K562 (cell line): ENCODE data around the gene ENO3. TPM values are rescaled to one million over a fixed set of nuclear protein-coding genes. Genes with fewer than 3 reads are reported as not detected.

Source experiments
- ARID2 ChIP-seq: fragments of 450-650 bp; IDR thresholded peaks from 2 replicates; pipeline ENCODE4 v1.6.1; 2017; ENCODE audit warnings: antibody characterized with exemption, mild to moderate bottlenecking
- ATF7 ChIP-seq: fragments of 450-650 bp; IDR thresholded peaks from 2 replicates; pipeline ENCODE4 v1.7.1; 2014; ENCODE audit warnings: mild to moderate bottlenecking, moderate library complexity
- C11orf30 ChIP-seq: fragments of 450-650 bp; IDR thresholded peaks from 2 replicates; pipeline ENCODE4 v1.6.1; 2016; ENCODE audit warnings: low read depth, mild to moderate bottlenecking
- CBX3 ChIP-seq, 2 experiments: IDR thresholded peaks; 1 replicate in 1 of 2; 2 replicates in 1 of 2; pipeline ENCODE4 v1.6.1; 2012; ENCODE audit warnings: inconsistent platforms in 2 of 2, low read length in 2 of 2, borderline replicate concordance in 1 of 2, control low read depth in 1 of 2
- CCNT2 ChIP-seq: IDR thresholded peaks from 2 replicates; pipeline ENCODE4 v1.6.1; 2011; ENCODE audit warnings: borderline replicate concordance, low read depth, mild to moderate bottlenecking, moderate library complexity, mixed read lengths, low read length; ENCODE audit not compliant: insufficient read length; ENCODE audit errors: extremely low read depth
- CTBP1 ChIP-seq: fragments of 450-650 bp; IDR thresholded peaks from 2 replicates; pipeline ENCODE4 v1.6.1; 2016; ENCODE audit warnings: borderline replicate concordance
- FOXP1 ChIP-seq: sonication (generic); formaldehyde crosslinking; IDR thresholded peaks from 2 replicates; pipeline ENCODE4 v1.8.0; 2022; ENCODE audit warnings: mild to moderate bottlenecking, missing genetic modification reagents
- HCFC1 ChIP-seq: IDR thresholded peaks from 2 replicates; pipeline ENCODE4 v1.6.1; 2012; ENCODE audit warnings: low read depth, low read length, improper control_type of control experiment
- JUN ChIP-seq, 2 experiments: sonication (generic) in 1 of 2; formaldehyde crosslinking in 1 of 2; IDR thresholded peaks; 2 replicates each; pipeline versions ENCODE4 v1.6.1 to v1.8.0; 2012 to 2022; ENCODE audit warnings: borderline replicate concordance in 2 of 2, mild to moderate bottlenecking in 2 of 2, improper control_type of control experiment in 1 of 2, low read depth in 1 of 2, low read length in 1 of 2, missing genetic modification reagents in 1 of 2
- KDM2B ChIP-seq: fragments of 250-450 bp; sonication (Bioruptor Pico); IDR thresholded peaks from 2 replicates; pipeline ENCODE4 v1.8.0; 2021; ENCODE audit warnings: mild to moderate bottlenecking, moderate library complexity
- MAFK ChIP-seq: IDR thresholded peaks from 2 replicates; pipeline ENCODE4 v1.6.1; 2011; ENCODE audit warnings: low read length, improper control_type of control experiment
- MCM5 ChIP-seq: fragments of 450-650 bp; IDR thresholded peaks from 2 replicates; pipeline ENCODE4 v1.6.1; 2016; ENCODE audit warnings: low read depth
- MIER1 ChIP-seq: fragments of 450-650 bp; IDR thresholded peaks from 2 replicates; pipeline ENCODE4 v1.6.1; 2016; ENCODE audit warnings: antibody characterized with exemption, mild to moderate bottlenecking, low read depth
- MYC ChIP-seq, 2 experiments: fragments of 250-450 bp in 1 of 2; sonication (Bioruptor Pico) in 1 of 2; IDR thresholded peaks; 2 replicates each; pipeline versions ENCODE4 v1.5.1 to v1.6.1; 2012 to 2021; ENCODE audit warnings: low read depth in 2 of 2, borderline replicate concordance in 1 of 2, improper control_type of control experiment in 1 of 2, low read length in 1 of 2, mild to moderate bottlenecking in 1 of 2, moderate library complexity in 1 of 2
- SLC30A9 ChIP-seq: fragments of 250-450 bp; sonication (Bioruptor Pico); IDR thresholded peaks from 2 replicates; pipeline ENCODE4 v1.8.0; 2022; ENCODE audit warnings: mild to moderate bottlenecking, moderate library complexity
- SRSF9 ChIP-seq: fragments of 200-400 bp; formaldehyde crosslinking; IDR thresholded peaks from 2 replicates; pipeline ENCODE4 v1.6.1; 2017; ENCODE audit warnings: low read depth, low read length, borderline replicate concordance
- TEAD4 ChIP-seq, 2 experiments: sonication (generic) in 1 of 2; formaldehyde crosslinking in 1 of 2; IDR thresholded peaks; 2 replicates each; pipeline versions ENCODE4 v1.6.1 to v1.8.0; 2012 to 2022; ENCODE audit warnings: borderline replicate concordance in 1 of 2, inconsistent platforms in 1 of 2, low read length in 1 of 2, mild to moderate bottlenecking in 1 of 2, missing genetic modification reagents in 1 of 2
- THAP12 ChIP-seq: fragments of 250-450 bp; sonication (Bioruptor Pico); IDR thresholded peaks from 2 replicates; pipeline ENCODE4 v1.9.0; 2021; ENCODE audit warnings: mild to moderate bottlenecking, inconsistent platforms
- ZBTB1 ChIP-seq: sonication (generic); formaldehyde crosslinking; IDR thresholded peaks from 2 replicates; pipeline ENCODE4 v1.8.1; 2023; ENCODE audit warnings: missing genetic modification reagents, low read depth, mild to moderate bottlenecking, borderline replicate concordance
- ZBTB7A ChIP-seq: IDR thresholded peaks from 2 replicates; pipeline ENCODE4 v1.6.1; 2011; ENCODE audit warnings: low read depth, mild to moderate bottlenecking, low read length, moderate library complexity, borderline replicate concordance; ENCODE audit not compliant: control insufficient read depth
- ZBTB9 ChIP-seq: fragments of 450-650 bp; formaldehyde crosslinking; IDR thresholded peaks from 2 replicates; pipeline ENCODE4 v1.4.0; 2020; ENCODE audit warnings: mild to moderate bottlenecking, moderate library complexity
- ZNF232 ChIP-seq: sonication (generic); formaldehyde crosslinking; IDR thresholded peaks from 2 replicates; pipeline ENCODE4 v1.8.0; 2022; ENCODE audit warnings: mild to moderate bottlenecking, missing genetic modification reagents
- ZNF431 ChIP-seq: sonication (generic); formaldehyde crosslinking; IDR thresholded peaks from 2 replicates; pipeline ENCODE4 v1.8.0; 2022; ENCODE audit warnings: mild to moderate bottlenecking, missing genetic modification reagents
- polyA plus RNA-seq, 8 experiments: library from polyadenylated mRNA; depleted of rRNA in 4 of 8; stranded (reverse) in 5 of 8; unstranded in 3 of 8; fragments of >200 nt; fragmentation: Nextera tagmentation in 2 of 8; fragmentation: Illumina TruSeq in 1 of 8; extraction: Ambion mirVana in 2 of 8; extraction: Trizol in 1 of 8; gene quantifications; 2 replicates each; pipeline versions ENCODE4 v1.2.1 to v1.2.3, GENCODE V29; 2011 to 2014; ENCODE audit warnings: inconsistent platforms in 1 of 8, missing spikeins in 1 of 8
- total RNA-seq, 7 experiments: library from RNA; depleted of rRNA in 6 of 7; stranded (reverse); fragments of >200 nt in 6 of 7; fragmentation: Illumina TruSeq in 2 of 7; extraction: Trizol in 2 of 7; gene quantifications; 2 replicates each; pipeline versions ENCODE4 v1.2.1 to v1.2.3, GENCODE V29; 2011 to 2021; ENCODE audit warnings: low replicate concordance in 1 of 7

The ENO3 gene
- total and polyA plus RNA-seq, 9 of the 15 experiments (the other 6 are each of a cell fraction or from before 2014, with no cell fraction given): 5.7 to 17.2 (median 9.9) TPM

GRCh38 chr17:4986951-4987766, 36.2 kb downstream of the ENO3 start, which contains the start of gene CAMTA2 (continued):
- TF ChIP-seq THAP12 (CRISPR knock-in tag) (peak; percentile 98), HCFC1 (peak; percentile 79), CCNT2 (peak; percentile 79), ZNF232 (CRISPR knock-in tag) (0 out of 2 replicates have a peak, but pooled peaks have one; percentile 36), MCM5 (no peak), CTBP1 (peak; percentile 86), JUN (IDR thresholded peaks at IDR 0.05; ENCODE audit: borderline replicate concordance, low read depth, low read length) (no peak), JUN (CRISPR knock-in tag; IDR thresholded peaks at IDR 0.05; ENCODE audit: borderline replicate concordance) (peak; percentile 69; the same call in 1 of the 2 replicates), MAFK (no peak), MIER1 (no peak), ZNF431 (CRISPR knock-in tag) (0 out of 2 replicates have a peak, but pooled peaks have one; percentile 64), C11orf30 (peak; percentile 86), SLC30A9 (CRISPR knock-in tag) (no peak), ARID2 (peak; percentile 39; the same call in 1 of the 2 replicates), CBX3 (IDR thresholded peaks at IDR 0.05; ENCODE audit: borderline replicate concordance in 1 of 2, low read length in 2 of 2) (peak in 1 of 2 experiments; percentile 67; a peak in 1 of 3 replicates), ZBTB7A (peak; percentile 97), KDM2B (CRISPR knock-in tag) (peak; percentile 74; the same call in 1 of the 2 replicates), ATF7 (peak; percentile 89), SRSF9 (no peak), TEAD4 (IDR thresholded peaks at IDR 0.05; ENCODE audit: low read length) (no peak), TEAD4 (CRISPR knock-in tag; IDR thresholded peaks at IDR 0.05; ENCODE audit: borderline replicate concordance) (no peak), FOXP1 (CRISPR knock-in tag) (peak; percentile 85), ZBTB1 (CRISPR knock-in tag) (peak; percentile 52), MYC (IDR thresholded peaks at IDR 0.05; ENCODE audit: low read depth, low read length) (peak; percentile 88), MYC (CRISPR knock-in tag; IDR thresholded peaks at IDR 0.05; ENCODE audit: borderline replicate concordance, low read depth) (no peak), ZBTB9 (CRISPR knock-in tag) (peak; percentile 19; the same call in 1 of the 2 replicates)
